ENCODE data around the gene SMARCD2.
"Not testable (repeated sequence)": the region's sequence is repeated elsewhere in the genome, so short reads cannot be mapped to it uniquely, and the experiment has no call there.

Gene SMARCD2

GRCh38 chr17:63870292-63870665 lies 27.8 kb upstream of the SMARCD2 start:
- H3K4me3 ChIP-seq (ENCODE audit: low read length); DNase-seq (ENCODE audit: low read depth): not testable (repeated sequence)

- H3K4me3 ChIP-seq (ENCODE audit: low read length); DNase-seq (ENCODE audit: low read depth): not testable (repeated sequence)
- peak; percentile 37 for TF ChIP-seq CTCF (conservative IDR thresholded peaks at IDR 0.05; ENCODE audit: low read depth, low read length)
Measured at GRCh38 chr17:63869491-63870291, 27.2 kb upstream of the SMARCD2 start.

- not testable (repeated sequence) for DNase-seq (ENCODE audit: low read depth); H3K4me3 ChIP-seq (ENCODE audit: low read length)
- TF ChIP-seq CTCF (conservative IDR thresholded peaks at IDR 0.05; ENCODE audit: low read depth, low read length): peak; percentile 16
Measured at GRCh38 chr17:63866625-63867024, 24.1 kb upstream of the SMARCD2 start.

- DNase-seq (ENCODE audit: low read depth): no peak
- no peak overlapping the region for H3K4me3 ChIP-seq (ENCODE audit: low read length)
- no peak for TF ChIP-seq CTCF (conservative IDR thresholded peaks at IDR 0.05; ENCODE audit: low read depth, low read length)
Measured at GRCh38 chr17:63859257-63859656, 16.8 kb upstream of the SMARCD2 start.

- DNase-seq (ENCODE audit: low read depth); H3K4me3 ChIP-seq (ENCODE audit: low read length): not testable (repeated sequence)
Measured at GRCh38 chr17:63856425-63856824, 13.9 kb upstream of the SMARCD2 start.

- no peak overlapping the region for H3K4me3 ChIP-seq (ENCODE audit: low read length)
- no peak for DNase-seq (ENCODE audit: low read depth)
- no peak for TF ChIP-seq CTCF (conservative IDR thresholded peaks at IDR 0.05; ENCODE audit: low read depth, low read length)
Measured at GRCh38 chr17:63855185-63855584, 12.7 kb upstream of the SMARCD2 start.

- DNase-seq (ENCODE audit: low read depth): no peak
- H3K4me3 ChIP-seq (ENCODE audit: low read length): no peak overlapping the region
- TF ChIP-seq CTCF (conservative IDR thresholded peaks at IDR 0.05; ENCODE audit: low read depth, low read length): no peak
Measured at GRCh38 chr17:63854709-63855108, 12.2 kb upstream of the SMARCD2 start.

GRCh38 chr17:63853260-63853659 lies 10.8 kb upstream of the SMARCD2 start:
- DNase-seq (ENCODE audit: low read depth): no peak
- no peak for TF ChIP-seq CTCF (conservative IDR thresholded peaks at IDR 0.05; ENCODE audit: low read depth, low read length)

More at GRCh38 chr17:63853260-63853659, 10.8 kb upstream of the SMARCD2 start:
- H3K4me3 ChIP-seq (ENCODE audit: low read length): no peak overlapping the region

Measured in retinal pigment epithelial cell (primary cell).